Cerebellar nuclear complex (tissue), 1 donor: ENCODE measurements around the gene CD3E.

Source experiments
- DNase-seq, 2 experiments: peaks; one replicate each; lab custom pipeline; 2025; lab: John Stamatoyannopoulos, UW

Gene CD3E

GRCh38 chr11:118328745-118329144, 24.2 kb downstream of the CD3E start:
- no peak for DNase-seq

GRCh38 chr11:118334745-118335144, 30.2 kb downstream of the CD3E start:
- no peak for DNase-seq

GRCh38 chr11:118338637-118339061, 34.1 kb downstream of the CD3E start:
- DNase-seq: no peak

GRCh38 chr11:118339281-118339961, 34.9 kb downstream of the CD3E start:
- DNase-seq: no peak

GRCh38 chr11:118340449-118340848, 35.9 kb downstream of the CD3E start:
- no peak for DNase-seq

- DNase-seq: no peak
Observed at GRCh38 chr11:118341261-118341660, 36.7 kb downstream of the CD3E start.

- no peak for DNase-seq
Observed at GRCh38 chr11:118341815-118342489, 37.4 kb downstream of the CD3E start.

- no peak for DNase-seq
Observed at GRCh38 chr11:118342503-118343161, 38.1 kb downstream of the CD3E start, which contains the start of gene CD3D. CD3D (minus strand) TSS chr11:118342705; CDS start chr11:118342607, 98 bp downstream.

- no peak for DNase-seq
Observed at GRCh38 chr11:118343248-118343647, 38.7 kb downstream of the CD3E start.

GRCh38 chr11:118343981-118344515, 39.5 kb downstream of the CD3E start, which contains the start of gene CD3G:
CD3G (plus strand) TSS chr11:118344344; CDS start chr11:118344424, 80 bp downstream.
- no peak for DNase-seq

- DNase-seq: no peak
Observed at GRCh38 chr11:118349475-118349874, 44.9 kb downstream of the CD3E start.

- DNase-seq: no peak
Observed at GRCh38 chr11:118353084-118353710, 48.7 kb downstream of the CD3E start.

- no peak for DNase-seq
Observed at GRCh38 chr11:118358071-118358470, 53.5 kb downstream of the CD3E start.

- peak; percentile 47 to 84 for DNase-seq
Observed at GRCh38 chr11:118359295-118359958, 54.9 kb downstream of the CD3E start, which contains the start of gene UBE4A. UBE4A (plus strand) TSS chr11:118359600; CDS start chr11:118365081, 5,481 bp downstream.

GRCh38 chr11:118364956-118365615, 60.6 kb downstream of the CD3E start:
- DNase-seq: peak; percentile 17 to 87
